D721Med (cell line): Measurements from ENCODE around the gene PKIB.

Experiments
- DNase-seq: peaks from one replicate; pipeline ENCODE4 v3.0.0; 2011; ENCODE audit warnings: low spot score; ENCODE audit not compliant: insufficient read length
- FAIRE-seq: peaks from 2 replicates; lab custom pipeline; 2011; peaks lifted over from hg19 to GRCh38; lab: Jason Lieb, UNC
- CTCF ChIP-seq: IDR thresholded peaks from 2 replicates; pipeline ENCODE4 v1.5.1; 2012; ENCODE audit warnings: mild to moderate bottlenecking, control low read depth; ENCODE audit not compliant: insufficient read depth; ENCODE audit errors: missing control alignments

Gene PKIB

GRCh38 chr6:122758927-122759334, 148.7 kb downstream of the PKIB start:
- FAIRE-seq, result no peak
- no peak for DNase-seq
- TF ChIP-seq CTCF, result no peak

DNA sequence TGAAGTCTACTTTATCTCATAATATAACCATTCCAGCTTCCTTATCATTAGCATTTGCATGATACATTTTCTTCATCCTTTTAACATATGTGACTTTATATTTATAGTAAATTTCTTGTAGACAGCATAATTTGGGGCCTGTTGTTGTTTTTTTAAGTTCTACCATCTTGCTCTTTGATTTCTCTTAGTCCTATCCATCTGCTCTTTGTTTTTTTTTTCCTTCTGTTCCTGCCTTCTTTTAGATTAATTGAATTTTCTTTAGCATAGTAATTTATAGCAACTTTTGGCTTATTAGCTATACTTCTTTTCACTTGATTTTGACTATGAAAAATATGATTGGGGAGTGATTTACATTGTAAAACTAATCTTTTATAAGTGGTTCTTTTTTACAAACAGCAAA, 150.1 kb downstream of the PKIB start:
- TF ChIP-seq CTCF, result no peak
- no peak for FAIRE-seq

DNA sequence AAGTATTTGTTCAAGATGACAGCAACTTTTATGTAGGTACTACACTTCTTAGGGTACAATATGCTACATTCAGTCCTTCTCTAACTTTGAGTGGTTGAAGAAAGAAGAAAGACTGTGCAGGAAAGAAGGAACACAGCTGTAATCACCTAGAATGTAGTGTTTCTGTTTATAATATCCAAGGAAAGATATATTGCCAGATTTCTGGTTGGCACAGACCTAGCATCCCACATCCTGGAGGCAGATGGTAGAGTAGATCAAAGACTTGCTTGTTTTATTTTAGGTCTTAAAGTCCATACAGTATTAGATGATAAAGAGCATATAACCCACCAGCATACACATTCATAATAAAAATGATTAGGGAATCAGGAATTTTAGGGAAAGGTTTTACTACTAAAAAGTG, 156.1 kb downstream of the PKIB start:
- no peak for FAIRE-seq
- no peak for DNase-seq
- TF ChIP-seq CTCF, result no peak

More for the DNA sequence above, 150.1 kb downstream of the PKIB start:
- no peak for DNase-seq

GRCh38 chr6:122770835-122771601, 160.8 kb downstream of the PKIB start:
- DNase-seq (no peak), FAIRE-seq (peak; percentile 94)
- no peak for TF ChIP-seq CTCF

GRCh38 chr6:122772724-122773415, 162.7 kb downstream of the PKIB start:
- DNase-seq, result no peak
- TF ChIP-seq CTCF, result no peak

More at GRCh38 chr6:122772724-122773415, 162.7 kb downstream of the PKIB start:
- no peak for FAIRE-seq
